H1 (cell line): ENCODE measurements around the gene TRPV4. TPM values are rescaled to one million over a fixed set of nuclear protein-coding genes. Genes with fewer than 3 reads are reported as not detected.

Experiments used
- CTCF ChIA-PET: fragments of 300-600 bp; sonication (Branson Sonifier 250); formaldehyde crosslinking; loops from one replicate; lab custom pipeline; 2021; ENCODE audit not compliant: partially characterized antibody; lab: Charles Lee
- POLR2A ChIA-PET: fragments of 300-600 bp; sonication (Branson Sonifier 250); formaldehyde crosslinking; loops from one replicate; lab custom pipeline; 2021; ENCODE audit warnings: inconsistent platforms; ENCODE audit not compliant: partially characterized antibody; lab: Charles Lee
- DNase-seq, 2 experiments: peaks; one replicate each; pipeline versions ENCODE4 v3.0.0 to v3.0.0-alpha.2; 2010 to 2022; ENCODE audit warnings: low spot score in 2 of 2, low read depth in 1 of 2, mixed read lengths in 1 of 2
- FAIRE-seq: peaks from 2 replicates; lab custom pipeline; 2011; peaks lifted over from hg19 to GRCh38; lab: Jason Lieb, UNC
- H2AFZ ChIP-seq: 2 replicates; pipeline ENCODE4 v1.8.1; 2012; ENCODE audit warnings: low read length, inconsistent platforms
- H2AK5ac ChIP-seq: 2 replicates; pipeline ENCODE4 v1.6.1; 2013; ENCODE audit warnings: low read depth, low read length
- H2BK120ac ChIP-seq: replicated peaks from 2 replicates; pipeline ENCODE3; 2013; ENCODE audit warnings: low read depth, low read length, inconsistent platforms
- H2BK12ac ChIP-seq: 2 replicates; pipeline ENCODE4 v1.6.1; 2013; ENCODE audit warnings: low read depth, low read length
- H2BK15ac ChIP-seq: 2 replicates; pipeline ENCODE4 v1.6.1; 2013; ENCODE audit warnings: low read length
- H2BK20ac ChIP-seq: 2 replicates; pipeline ENCODE4 v1.6.1; 2013; ENCODE audit warnings: low read length
- H2BK5ac ChIP-seq: 2 replicates; pipeline ENCODE4 v1.6.1; 2013; ENCODE audit warnings: low read depth, low read length
- H3K14ac ChIP-seq: 2 replicates; pipeline ENCODE4 v1.6.1; 2013; ENCODE audit warnings: inconsistent platforms; ENCODE audit not compliant: insufficient read length
- H3K18ac ChIP-seq: 2 replicates; pipeline ENCODE4 v1.6.1; 2013; ENCODE audit warnings: low read length; ENCODE audit errors: extremely low read depth
- H3K23ac ChIP-seq: 2 replicates; pipeline ENCODE4 v1.6.1; 2013; ENCODE audit warnings: inconsistent platforms; ENCODE audit not compliant: insufficient read length
- H3K23me2 ChIP-seq: 2 replicates; pipeline ENCODE4 v1.6.1; 2013; ENCODE audit warnings: low read depth, low read length
- H3K27ac ChIP-seq: 2 replicates; pipeline ENCODE4 v1.6.1; 2011; ENCODE audit warnings: low read depth, low read length, inconsistent platforms
- H3K27me3 ChIP-seq, 4 experiments: replicated peaks in 1 of 4; 1 replicate in 1 of 4; 2 replicates in 3 of 4; pipeline versions ENCODE4 v1.6.1 to v1.8.1; 2011 to 2013; ENCODE audit warnings: low read length in 3 of 4, mild to moderate bottlenecking in 3 of 4, inconsistent platforms in 2 of 4, mixed read lengths in 2 of 4, moderate library complexity in 1 of 4; ENCODE audit not compliant: control insufficient read depth in 3 of 4, insufficient read depth in 3 of 4; ENCODE audit errors: extremely low read depth in 1 of 4
- H3K36me3 ChIP-seq, 4 experiments: 2 replicates each; pipeline versions ENCODE4 v1.6.1 to v1.8.1; 2011 to 2013; ENCODE audit warnings: mild to moderate bottlenecking in 4 of 4, low read length in 3 of 4, moderate library complexity in 2 of 4, control low read depth in 1 of 4, inconsistent platforms in 1 of 4; ENCODE audit not compliant: insufficient read depth in 4 of 4, control insufficient read depth in 2 of 4
- H3K4ac ChIP-seq: replicated peaks from 2 replicates; pipeline ENCODE3; 2013; ENCODE audit warnings: low read length, low read depth, mixed read lengths, inconsistent platforms; ENCODE audit not compliant: insufficient read length
- H3K4me1 ChIP-seq, 4 experiments: replicated peaks in 1 of 4; 1 replicate in 1 of 4; 2 replicates in 3 of 4; pipeline versions ENCODE4 v1.6.1 to v1.8.1; 2011 to 2013; ENCODE audit warnings: low read length in 3 of 4, inconsistent platforms in 2 of 4, mixed read lengths in 1 of 4; ENCODE audit not compliant: insufficient read depth in 4 of 4, control insufficient read depth in 3 of 4
- H3K4me2 ChIP-seq, 2 experiments: 2 replicates each; pipeline versions ENCODE4 v1.6.1 to v1.8.1; 2011 to 2013; ENCODE audit warnings: low read depth in 2 of 2, low read length in 2 of 2, control low read depth in 1 of 2, inconsistent platforms in 1 of 2, mild to moderate bottlenecking in 1 of 2; ENCODE audit not compliant: insufficient read depth in 1 of 2
- H3K4me3 ChIP-seq, 4 experiments: fragments of 200-600, 300-600 bp in 1 of 4; sonication (generic), shearing (Covaris generic), sonication (Bioruptor Twin) in 1 of 4; 2 replicates each; pipeline versions ENCODE4 v1.5.1 to v1.8.1; 2011 to 2016; ENCODE audit warnings: low read length in 4 of 4, low read depth in 3 of 4, control low read depth in 2 of 4, inconsistent platforms in 2 of 4, mild to moderate bottlenecking in 2 of 4, mixed read lengths in 1 of 4, moderate library complexity in 1 of 4; ENCODE audit not compliant: insufficient read depth in 2 of 4; ENCODE audit errors: extremely low read depth in 1 of 4
- H3K56ac ChIP-seq: replicated peaks from 2 replicates; pipeline ENCODE3; 2013; ENCODE audit warnings: low read depth, mild to moderate bottlenecking, mixed read lengths, low read length, inconsistent platforms; ENCODE audit not compliant: insufficient read length
- H3K79me1 ChIP-seq: 2 replicates; pipeline ENCODE4 v1.6.1; 2013; ENCODE audit warnings: low read depth, low read length, control low read depth
- H3K79me2 ChIP-seq, 2 experiments: 2 replicates each; pipeline versions ENCODE4 v1.6.1 to v1.8.1; 2012 to 2013; ENCODE audit warnings: low read length in 2 of 2, mild to moderate bottlenecking in 2 of 2, inconsistent platforms in 1 of 2; ENCODE audit not compliant: insufficient read depth in 2 of 2, control insufficient read depth in 1 of 2
- H3K9ac ChIP-seq, 4 experiments: replicated peaks in 1 of 4; 1 replicate in 1 of 4; 2 replicates in 3 of 4; pipeline versions ENCODE4 v1.6.1 to v1.8.1; 2011 to 2013; ENCODE audit warnings: low read depth in 3 of 4, low read length in 3 of 4, control low read depth in 2 of 4, mild to moderate bottlenecking in 2 of 4, moderate library complexity in 2 of 4, inconsistent platforms in 1 of 4; ENCODE audit errors: extremely low read depth in 1 of 4
- H3K9me3 ChIP-seq, 2 experiments: 2 replicates each; pipeline versions ENCODE4 v1.6.1 to v1.8.1; 2012 to 2013; ENCODE audit warnings: mild to moderate bottlenecking in 2 of 2, moderate library complexity in 2 of 2, control low read depth in 1 of 2, inconsistent platforms in 1 of 2, low read depth in 1 of 2, low read length in 1 of 2, mixed read lengths in 1 of 2; ENCODE audit not compliant: insufficient read depth in 2 of 2
- H4K20me1 ChIP-seq, 2 experiments: replicated peaks in 1 of 2; 2 replicates each; pipeline versions ENCODE3 to v1.8.1; 2011 to 2013; ENCODE audit warnings: inconsistent platforms in 2 of 2, low read length in 2 of 2, mild to moderate bottlenecking in 1 of 2; ENCODE audit not compliant: insufficient read depth in 2 of 2, control insufficient read depth in 1 of 2
- H4K5ac ChIP-seq: 2 replicates; pipeline ENCODE4 v1.6.1; 2013; ENCODE audit warnings: low read length, low read depth, mixed read lengths, inconsistent platforms; ENCODE audit not compliant: insufficient read length
- H4K8ac ChIP-seq: 2 replicates; pipeline ENCODE4 v1.8.0; 2013; ENCODE audit warnings: mild to moderate bottlenecking, moderate library complexity, low read length, inconsistent platforms; ENCODE audit not compliant: insufficient read depth; ENCODE audit errors: extremely low read depth
- H4K91ac ChIP-seq: replicated peaks from 2 replicates; pipeline ENCODE3; 2013; ENCODE audit warnings: low read length, mixed read lengths, inconsistent platforms; ENCODE audit not compliant: insufficient read length
- EGR1 ChIP-seq: IDR thresholded peaks from 2 replicates; pipeline ENCODE4 v1.6.1; 2011; ENCODE audit warnings: low read depth, low read length, borderline replicate concordance
- HDAC2 ChIP-seq, 2 experiments: fragments of 300-600 bp in 1 of 2; sonication (generic) in 1 of 2; IDR thresholded peaks; 2 replicates each; pipeline ENCODE4 v1.6.1; 2011 to 2012; ENCODE audit warnings: low read depth in 2 of 2, low read length in 2 of 2, mild to moderate bottlenecking in 2 of 2, moderate library complexity in 2 of 2, borderline replicate concordance in 1 of 2, inconsistent platforms in 1 of 2
- HDAC6 ChIP-seq: IDR thresholded peaks from one replicate; pipeline ENCODE4 v1.7.1; 2012; ENCODE audit warnings: low read depth, mild to moderate bottlenecking, inconsistent platforms, low read length, moderate library complexity
- KDM1A ChIP-seq: fragments of 200-600, 300-600 bp; sonication (generic); IDR thresholded peaks from 2 replicates; pipeline ENCODE4 v1.7.1; 2016; ENCODE audit warnings: mild to moderate bottlenecking, low read length, borderline replicate concordance
- TAF1 ChIP-seq: IDR thresholded peaks from 2 replicates; pipeline ENCODE4 v1.6.1; 2011; ENCODE audit warnings: mild to moderate bottlenecking, low read depth, low read length
- WGBS, 2 experiments: shearing (Covaris generic) in 1 of 2; methylation state at CpG; one replicate each; pipeline versions ENCODE4 v1.1.6 to v1.1.7; 2013 to 2015; ENCODE audit warnings: low lambda C conversion rate in 2 of 2, mixed read lengths in 2 of 2, inconsistent platforms in 1 of 2, low coverage in 1 of 2, missing lambda C conversion rate in 1 of 2; ENCODE audit not compliant: insufficient replicate concordance in 2 of 2, insufficient coverage in 1 of 2, insufficient read length in 1 of 2; ENCODE audit errors: extremely low coverage in 1 of 2, missing lambda C conversion rate in 1 of 2; 5-methylcytosine and 5-hydroxymethylcytosine counted together
- long read RNA-seq, 2 experiments: library from RNA in 1 of 2; library from capped mRNA in 1 of 2; stranded (forward); transcript quantifications; one replicate each; pipeline ENCODE4 v2.0.0, GENCODE V29; 2021; ENCODE audit warnings: inconsistent platforms in 1 of 2
- polyA minus RNA-seq, 3 experiments: library from RNA; depleted of rRNA, polyadenylated mRNA; stranded (reverse); fragments of >200 nt; gene quantifications; 1 replicate in 2 of 3; 2 replicates in 1 of 3; pipeline ENCODE4 v1.2.3, GENCODE V29; 2011
- polyA plus RNA-seq, 7 experiments: library from polyadenylated mRNA; depleted of rRNA in 3 of 7; stranded (reverse) in 5 of 7; unstranded in 2 of 7; fragments of >200 nt in 5 of 7; fragments of 200-250 nt in 2 of 7; gene quantifications; 1 replicate in 5 of 7; 2 replicates in 1 of 7; 4 replicates in 1 of 7; pipeline versions ENCODE4 v1.2.1 to v1.2.3, GENCODE V29; 2011 to 2013; ENCODE audit warnings: missing spikeins in 2 of 7, mixed read lengths in 2 of 7
- total RNA-seq: library from RNA; stranded (reverse); fragmentation: NEBNext Ultra II Directional; extraction: Animal tissue kit (Norgen Biotek cat#: 25700); gene quantifications from 2 replicates; pipeline ENCODE4 v1.2.1, GENCODE V29; 2021

Gene TRPV4
- total RNA-seq (2.1 and 2.5 TPM in 2 replicates), polyA plus RNA-seq (2011; rRNA removed) (6.2 and 6.4 TPM in 2 replicates), polyA minus RNA-seq (2011; rRNA and poly(A)+ RNA removed) (6.7 and 9.3 TPM in 2 replicates)
- 3.3 TPM for polyA plus RNA-seq (2011; cell fraction: cytosol; rRNA removed)
- 7.3 TPM for polyA plus RNA-seq (2011; cell fraction: nucleus; rRNA removed)
- polyA plus RNA-seq (2012, experiment 1 of 2), result 1.8 to 3.5 TPM (median 2.6 TPM) in 4 replicates
- polyA plus RNA-seq (2012, experiment 2 of 2), result 2.1 TPM
- 3.2 TPM for polyA plus RNA-seq (2013, experiment 1 of 2)
- 3.2 TPM for polyA plus RNA-seq (2013, experiment 2 of 2)
- 2.4 TPM for polyA minus RNA-seq (2011; cell fraction: cytosol; rRNA and poly(A)+ RNA removed)
- polyA minus RNA-seq (2011; cell fraction: nucleus; rRNA and poly(A)+ RNA removed), result 4.8 TPM
- long read RNA-seq, experiment 1, result 0 reads
- long read RNA-seq, experiment 2, partial matches to known transcripts, result 0 of 1 reads
- long read RNA-seq, experiment 2, other reads (novel, unspliced or antisense), result 1 of 1 reads

DNA sequence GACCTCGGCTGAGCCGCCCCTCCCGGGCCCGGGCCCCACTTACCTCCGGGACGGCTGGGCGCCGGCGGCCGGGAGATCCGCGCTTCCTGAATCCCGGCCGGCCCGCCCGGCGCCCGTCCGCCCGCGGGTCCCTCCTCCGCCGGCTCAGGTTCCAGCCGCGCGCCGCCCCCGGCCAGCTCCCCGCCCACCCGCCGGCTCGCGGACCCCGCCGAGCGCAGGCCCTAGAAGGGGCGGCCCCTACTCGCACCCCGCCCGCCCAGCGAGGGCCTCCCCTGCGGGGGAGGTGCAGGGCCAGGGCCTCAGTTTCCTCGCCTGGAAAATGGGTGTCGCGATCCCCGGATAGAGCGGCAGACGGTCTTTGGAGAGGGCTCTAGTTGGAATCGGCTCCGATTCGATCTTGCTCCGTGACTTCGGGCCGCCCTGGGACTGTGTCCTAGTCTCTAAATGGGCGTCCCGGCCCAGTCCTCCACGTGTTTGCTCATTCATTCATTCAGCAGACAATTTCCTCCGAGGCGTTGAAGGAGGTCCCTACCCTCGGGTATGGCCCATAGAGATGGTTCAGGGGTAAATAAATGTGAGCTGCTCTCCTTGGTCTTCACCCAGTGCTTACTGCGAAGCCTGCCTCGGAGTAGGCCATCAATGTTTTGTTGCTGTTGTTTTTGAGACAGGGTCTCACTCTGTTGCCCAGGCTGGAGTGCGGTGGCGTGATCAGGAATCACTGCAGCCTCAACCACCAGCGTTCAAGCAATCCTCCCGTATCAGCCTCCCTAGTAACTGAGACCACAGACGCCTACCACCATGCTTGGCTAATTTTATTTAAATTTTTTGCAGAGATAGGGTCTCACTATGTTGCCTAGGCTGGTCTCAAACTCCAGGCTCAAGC, at the start of gene TRPV4:
TSS of gene TRPV4 (minus strand) at position 92 of the 883 bp plus-strand sequence. CDS start 18,602 bp downstream, outside the sequence.
- peak within 1 kb of the TSS; percentile 5; the same call in 1 of the 2 replicates for H3K18ac ChIP-seq
- H3K36me3 ChIP-seq, result no peaks in the 10 kb centered on the region
- no peak within 1 kb of the TSS for H3K27ac ChIP-seq
- no peak within 1 kb of the TSS for H2AK5ac ChIP-seq
- no peaks in the 10 kb centered on the region for H3K9me3 ChIP-seq
- H3K14ac ChIP-seq, result no peak within 1 kb of the TSS
- no peak within 1 kb of the TSS for H2BK12ac ChIP-seq
- FAIRE-seq (no peak), DNase-seq (peak in 1 of 2 experiments; percentile 77)
- H3K4ac ChIP-seq, result no peak within 1 kb of the TSS
- no peak within 1 kb of the TSS for H2BK120ac ChIP-seq
- H4K20me1 ChIP-seq, result no peaks in the 10 kb centered on the region
- H2BK5ac ChIP-seq, result no peak within 1 kb of the TSS
- POLR2A ChIA-PET, result interaction anchor here (3.0 kb wide), 1 partner anchor 8 kb away, joined by 9 read pairs; no protein-coding TSS in a partner anchor
- no peak within 1 kb of the TSS for H4K5ac ChIP-seq
- CTCF ChIA-PET, result interaction anchor here (1.1 to 9.4 kb wide), 3 partner anchors 9 to 28 kb away, joined by 5 to 92 read pairs (median 17); no protein-coding TSS in a partner anchor
- H3K23me2 ChIP-seq, result no peaks in the 10 kb centered on the region
- peak within 1 kb of the TSS; percentile 82 for H4K8ac ChIP-seq
- no peak within 1 kb of the TSS; a peak in 1 of 7 replicates for H3K9ac ChIP-seq
- H3K79me2 ChIP-seq, result no peaks in the 10 kb centered on the region
- no peak within 1 kb of the TSS for H2BK20ac ChIP-seq
- WGBS, 2 experiments, result 52% methylated on average over 28 of the region's 67 CpGs; no CpG with 5 or more reads in 1 of the 2 experiments
- no peak within 1 kb of the TSS for H3K56ac ChIP-seq
- H3K4me3 ChIP-seq, result peak within 1 kb of the TSS; percentile 38 to 61 (median 43)
- H3K79me1 ChIP-seq, result no peaks in the 10 kb centered on the region; the same call in 1 of the 2 replicates
- H2BK15ac ChIP-seq, result peak within 1 kb of the TSS; percentile 8; the same call in 1 of the 2 replicates
- no peak within 1 kb of the TSS for H4K91ac ChIP-seq
- no peak within 1 kb of the TSS for H3K23ac ChIP-seq
- H3K27me3 ChIP-seq, result no peaks in the 10 kb centered on the region; a peak in 1 of 7 replicates
- peak within 1 kb of the TSS; percentile 56; a peak in 3 of 4 replicates for H3K4me2 ChIP-seq
- peaks cover 0 to 6% (median 1%) of the 10 kb centered on the region in 4 experiments; a peak in 3 of 7 replicates for H3K4me1 ChIP-seq
- H2AFZ ChIP-seq, result 0 out of 2 replicates have a peak within 1 kb of the TSS, but pooled peaks have one; percentile 36
- no peak for TF ChIP-seq HDAC6
- peak; percentile 20; the same call in 1 of the 2 replicates for TF ChIP-seq EGR1
- 0 out of 4 replicates have a peak, but pooled peaks of 1 of the 2 experiments have one; percentile 50 for TF ChIP-seq HDAC2 (IDR thresholded peaks at IDR 0.05; ENCODE audit: borderline replicate concordance in 1 of 2, low read depth in 2 of 2, low read length in 2 of 2)
- TF ChIP-seq KDM1A, result peak; percentile 81
- 0 out of 2 replicates have a peak, but pooled peaks have one; percentile 22 for TF ChIP-seq TAF1
